Heart left ventricle (tissue), 13 donors: ENCODE data around the gene ZNF536.

Source experiments
- POLR2A ChIP-seq, 2 donors: fragments of 450-650 bp; IDR thresholded peaks; one replicate each; pipeline ENCODE4 v1.6.1; 2017; ENCODE audit warnings: antibody characterized with exemption in 2 of 2, mild to moderate bottlenecking in 2 of 2, moderate library complexity in 2 of 2
- TF ChIP-seq, protein P1 (sequence below), 12 donors: fragments of 200-600 bp; sonication (generic) in 4 of 12; IDR thresholded peaks; one replicate each; pipeline versions ENCODE4 v1.5.0 to v1.8.0; 2018 to 2022; ENCODE audit warnings: antibody characterized with exemption in 12 of 12, mild to moderate bottlenecking in 5 of 12
- donor health status: ischemic (EF 13 %, LVEDD 7.1; RV severe dilation, severe dysfunction).
- donor health status: DM: no; HTN: yes; CAD: no.
- donor health status: DM: no; HTN: no; CAD: no.
- donor health status: ischemic (EF 25% LVEDD 6.9; RV normal size, moderate dysfunction).
- donor health status: ischemic (EF 25% LVEDD 5.7; RV mildly dilated, moderate dysfunction).
- donor health status: ischemic (EF 35%, LVEDD 5.7; RV mildly dilated, moderate dysfunction).
- donor health status: nonischemic (EF 11% LVEDD 7.7; RV severe dilation, severe dysfunction).
- donor health status: DM: yes; HTN: yes; CAD: no.
- donor health status: PGD.
- donor health status: ischemic (EF 29% LVEDD 5.4; RV normal size, mild dysfunction).
- donor health status: nonischemic (EF 23%, LVEDD 6.1; RV moderate dilation, normal function).

DNA sequence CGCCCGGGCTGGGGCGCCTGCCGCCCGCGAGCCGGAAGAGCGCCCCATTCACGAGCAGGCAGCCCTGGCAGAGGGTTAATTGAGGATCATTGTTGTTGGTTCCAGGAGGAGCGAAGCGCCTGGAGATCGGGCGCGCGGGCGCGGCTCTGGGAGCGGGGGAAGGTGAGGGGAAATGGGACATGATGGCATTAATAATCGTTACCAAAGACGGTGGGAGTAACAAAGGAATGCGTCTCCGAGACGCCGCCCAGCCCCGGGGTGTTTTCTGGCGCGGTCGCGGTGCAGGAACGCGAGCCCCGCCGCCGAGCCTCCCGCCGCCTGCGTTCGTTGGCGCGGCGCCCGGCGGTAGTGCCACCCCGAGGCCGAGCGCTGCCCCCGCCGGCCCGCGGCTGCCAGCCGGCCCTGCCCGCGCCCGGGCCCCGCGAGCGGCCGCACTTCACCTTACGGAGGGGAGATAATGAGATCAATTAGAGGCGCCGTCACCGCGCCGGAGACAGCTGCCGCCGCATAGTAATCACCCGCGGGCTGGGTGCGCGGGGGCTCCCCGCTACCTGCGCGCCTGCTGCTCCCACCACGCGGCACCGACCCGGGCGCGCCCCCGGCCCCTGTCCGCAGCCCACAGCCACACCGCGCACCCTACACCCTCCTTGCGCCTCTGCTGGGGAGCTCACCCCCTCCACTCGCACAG lies 2.8 kb downstream of the ZNF536 start:
- no peak for TF ChIP-seq POLR2A (IDR thresholded peaks at IDR 0.05)
- TF ChIP-seq, protein P1, sequence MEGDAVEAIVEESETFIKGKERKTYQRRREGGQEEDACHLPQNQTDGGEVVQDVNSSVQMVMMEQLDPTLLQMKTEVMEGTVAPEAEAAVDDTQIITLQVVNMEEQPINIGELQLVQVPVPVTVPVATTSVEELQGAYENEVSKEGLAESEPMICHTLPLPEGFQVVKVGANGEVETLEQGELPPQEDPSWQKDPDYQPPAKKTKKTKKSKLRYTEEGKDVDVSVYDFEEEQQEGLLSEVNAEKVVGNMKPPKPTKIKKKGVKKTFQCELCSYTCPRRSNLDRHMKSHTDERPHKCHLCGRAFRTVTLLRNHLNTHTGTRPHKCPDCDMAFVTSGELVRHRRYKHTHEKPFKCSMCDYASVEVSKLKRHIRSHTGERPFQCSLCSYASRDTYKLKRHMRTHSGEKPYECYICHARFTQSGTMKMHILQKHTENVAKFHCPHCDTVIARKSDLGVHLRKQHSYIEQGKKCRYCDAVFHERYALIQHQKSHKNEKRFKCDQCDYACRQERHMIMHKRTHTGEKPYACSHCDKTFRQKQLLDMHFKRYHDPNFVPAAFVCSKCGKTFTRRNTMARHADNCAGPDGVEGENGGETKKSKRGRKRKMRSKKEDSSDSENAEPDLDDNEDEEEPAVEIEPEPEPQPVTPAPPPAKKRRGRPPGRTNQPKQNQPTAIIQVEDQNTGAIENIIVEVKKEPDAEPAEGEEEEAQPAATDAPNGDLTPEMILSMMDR (IDR thresholded peaks at IDR 0.05) = no peak
